ENCODE data around the gene CHIA.

Gene CHIA

DNA sequence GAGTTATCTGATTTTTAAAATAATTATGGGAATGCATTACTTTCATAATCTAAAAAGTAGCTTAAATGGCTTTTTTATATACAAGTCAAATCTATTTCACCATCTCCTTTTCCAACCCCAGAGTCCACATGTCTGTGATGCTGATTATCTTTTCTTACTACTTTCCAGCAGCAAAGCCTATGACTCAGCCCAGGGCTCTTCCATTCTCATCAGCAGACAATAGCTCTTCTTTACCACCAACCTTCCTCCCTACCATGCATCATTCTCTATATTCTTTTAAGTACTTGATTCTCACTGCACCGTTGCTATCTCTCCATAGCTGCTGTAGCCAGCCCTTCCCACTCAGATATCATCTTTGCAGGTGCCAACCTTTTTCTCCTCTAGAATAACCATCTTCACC lies 75.6 kb downstream of the CHIA start:
- no peak for DNase-seq (ENCODE audit: low spot score)

GRCh38 chr1:111369177-111369576 lies 78.5 kb downstream of the CHIA start:
- no peak for DNase-seq (ENCODE audit: low spot score)

DNA sequence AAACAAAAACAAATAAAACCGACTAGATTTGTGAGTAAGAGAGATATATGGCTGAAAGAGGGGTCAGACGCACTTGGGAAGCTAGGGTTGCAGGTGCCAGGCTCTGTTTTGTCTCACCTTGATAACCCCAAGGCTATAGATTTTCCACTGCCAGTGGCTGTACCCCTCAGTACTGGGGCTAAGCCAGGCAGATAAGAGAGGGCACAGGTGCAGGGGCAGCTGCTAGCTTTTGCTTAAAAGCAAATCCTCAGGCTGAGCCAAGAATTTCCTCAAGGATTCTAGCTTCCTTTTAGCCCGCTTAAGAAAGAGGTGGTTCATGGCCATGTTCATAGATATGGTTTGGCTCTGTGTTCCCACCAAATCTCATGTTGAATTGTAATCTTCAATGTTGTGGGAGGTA lies 79.0 kb downstream of the CHIA start:
- no peak for DNase-seq (ENCODE audit: low spot score)

Measured in CD4-positive, alpha-beta T cell treated with Interleukin-6 at 100 ng/mL for 8 hours (primary cell).